Central memory CD4-positive, alpha-beta T cell (primary cell): ENCODE data around the gene SLCO2B1.

Source experiments
- DNase-seq: peaks from one replicate; pipeline ENCODE4 v3.0.0; 2022

Gene SLCO2B1

GRCh38 chr11:75163921-75164849 lies 13.3 kb downstream of the SLCO2B1 start:
- no peak for DNase-seq

- no peak for DNase-seq
These were observed 14.8 kb downstream of the SLCO2B1 start for GRCh38 chr11:75165721-75166120.

- no peak for DNase-seq
These were observed 15.9 kb downstream of the SLCO2B1 start for GRCh38 chr11:75166791-75167190.

- no peak for DNase-seq
These were observed 16.7 kb downstream of the SLCO2B1 start for GRCh38 chr11:75167617-75168016.

- DNase-seq: no peak
These were observed 18.4 kb downstream of the SLCO2B1 start for GRCh38 chr11:75169101-75169885.

GRCh38 chr11:75170516-75171201 lies 19.8 kb downstream of the SLCO2B1 start:
- no peak for DNase-seq

GRCh38 chr11:75173336-75173735 lies 22.4 kb downstream of the SLCO2B1 start:
- DNase-seq: no peak

GRCh38 chr11:75174781-75175370 lies 24.0 kb downstream of the SLCO2B1 start:
- no peak for DNase-seq

- no peak for DNase-seq
These were observed 31.8 kb downstream of the SLCO2B1 start for GRCh38 chr11:75182664-75183063.

- DNase-seq: no peak
These were observed 33.1 kb downstream of the SLCO2B1 start for GRCh38 chr11:75184051-75184450.

GRCh38 chr11:75184757-75185425 lies 34.0 kb downstream of the SLCO2B1 start:
- no peak for DNase-seq

- DNase-seq: no peak
These were observed 35.0 kb downstream of the SLCO2B1 start for GRCh38 chr11:75185866-75186265.

GRCh38 chr11:75186999-75187398 lies 36.1 kb downstream of the SLCO2B1 start:
- DNase-seq: no peak

- no peak for DNase-seq
These were observed 37.8 kb downstream of the SLCO2B1 start for GRCh38 chr11:75188671-75189070.

GRCh38 chr11:75189108-75189507 lies 38.2 kb downstream of the SLCO2B1 start:
- DNase-seq: no peak

GRCh38 chr11:75189911-75190310 lies 39.0 kb downstream of the SLCO2B1 start:
- DNase-seq: no peak

GRCh38 chr11:75190652-75191329 lies 39.9 kb downstream of the SLCO2B1 start:
- DNase-seq: no peak

GRCh38 chr11:75191330-75191717 lies 40.4 kb downstream of the SLCO2B1 start:
- no peak for DNase-seq

GRCh38 chr11:75193271-75193670 lies 42.4 kb downstream of the SLCO2B1 start:
- no peak for DNase-seq

GRCh38 chr11:75193711-75194110 lies 42.8 kb downstream of the SLCO2B1 start:
- DNase-seq: no peak

- DNase-seq: no peak
These were observed 43.2 kb downstream of the SLCO2B1 start for GRCh38 chr11:75194147-75194546.
